ENCODE measurements around the gene DAB2IP.

The DAB2IP gene

DNA sequence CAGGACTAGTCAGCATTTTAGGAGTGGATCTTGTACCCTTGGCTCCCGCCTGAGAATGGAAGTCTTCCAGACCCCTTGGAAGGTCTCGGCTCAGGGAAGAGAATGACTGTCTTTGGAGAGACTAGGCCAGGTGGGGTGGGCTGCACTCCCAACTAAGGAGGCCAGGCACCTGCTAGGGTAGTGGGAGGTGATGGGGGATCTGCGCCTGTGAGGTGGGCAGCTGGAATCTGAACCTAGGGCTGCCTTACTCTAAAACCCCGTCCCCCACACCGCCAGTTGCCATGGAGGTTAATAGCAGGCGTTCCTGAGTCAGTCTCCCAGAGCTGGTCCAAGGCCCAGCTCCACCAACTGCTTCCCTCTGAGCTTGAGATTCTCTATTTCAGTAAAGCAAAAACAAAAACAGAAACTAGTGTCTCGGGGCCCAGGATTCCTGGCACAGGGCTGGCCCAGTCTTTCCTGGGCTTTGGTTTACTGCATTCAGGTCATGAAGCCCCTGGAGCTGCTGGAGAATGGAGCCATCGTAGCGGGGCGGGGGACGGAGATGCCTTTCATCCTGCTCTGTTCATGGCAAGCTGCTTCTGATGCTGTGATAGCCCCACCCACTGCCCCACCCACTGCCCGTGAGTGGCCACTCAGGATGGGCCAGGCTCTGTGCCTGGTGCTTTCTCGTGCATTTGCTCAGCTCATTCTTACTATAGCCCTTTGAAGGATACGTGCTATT, 57.5 kb downstream of the DAB2IP start:
- Histone ChIP-seq H4K20me1 (ENCODE audit: insufficient read depth, low read length, poor library complexity, severe bottlenecking) (peaks cover 14% of the 10 kb centered on the region), H2AFZ (ENCODE audit: low read length) (no peak overlapping the region), H3K4me1 (ENCODE audit: insufficient read depth, low read length, poor library complexity, severe bottlenecking) (peaks cover 43% of the 10 kb centered on the region), H3K4me2 (ENCODE audit: low read depth, low read length, poor library complexity, severe bottlenecking) (no peak overlapping the region), H3K9me3 (ENCODE audit: insufficient read depth, low read depth, low read length) (no peaks in the 10 kb centered on the region), H3K27me3 (ENCODE audit: insufficient read depth, low read length, poor library complexity, severe bottlenecking) (no peaks in the 10 kb centered on the region), H3K9ac (ENCODE audit: low read depth, low read length, poor library complexity, severe bottlenecking) (no peak overlapping the region), H3F3A (ENCODE audit: low read depth) (no peaks in the 10 kb centered on the region), H3K36me3 (ENCODE audit: insufficient read depth, low read length) (no peaks in the 10 kb centered on the region), H3K9me2 (replicated peaks; ENCODE audit: low read depth, low read length) (no peaks in the 10 kb centered on the region), H3K4me3 (ENCODE audit: low read length, poor library complexity, severe bottlenecking) (no peak overlapping the region), H3K79me2 (ENCODE audit: insufficient read depth, low read length) (peaks cover 100% of the 10 kb centered on the region)
- no peak for TF ChIP-seq EZH2phosphoT487 (IDR thresholded peaks at IDR 0.05; ENCODE audit: borderline replicate concordance)
- TF ChIP-seq, protein P1, sequence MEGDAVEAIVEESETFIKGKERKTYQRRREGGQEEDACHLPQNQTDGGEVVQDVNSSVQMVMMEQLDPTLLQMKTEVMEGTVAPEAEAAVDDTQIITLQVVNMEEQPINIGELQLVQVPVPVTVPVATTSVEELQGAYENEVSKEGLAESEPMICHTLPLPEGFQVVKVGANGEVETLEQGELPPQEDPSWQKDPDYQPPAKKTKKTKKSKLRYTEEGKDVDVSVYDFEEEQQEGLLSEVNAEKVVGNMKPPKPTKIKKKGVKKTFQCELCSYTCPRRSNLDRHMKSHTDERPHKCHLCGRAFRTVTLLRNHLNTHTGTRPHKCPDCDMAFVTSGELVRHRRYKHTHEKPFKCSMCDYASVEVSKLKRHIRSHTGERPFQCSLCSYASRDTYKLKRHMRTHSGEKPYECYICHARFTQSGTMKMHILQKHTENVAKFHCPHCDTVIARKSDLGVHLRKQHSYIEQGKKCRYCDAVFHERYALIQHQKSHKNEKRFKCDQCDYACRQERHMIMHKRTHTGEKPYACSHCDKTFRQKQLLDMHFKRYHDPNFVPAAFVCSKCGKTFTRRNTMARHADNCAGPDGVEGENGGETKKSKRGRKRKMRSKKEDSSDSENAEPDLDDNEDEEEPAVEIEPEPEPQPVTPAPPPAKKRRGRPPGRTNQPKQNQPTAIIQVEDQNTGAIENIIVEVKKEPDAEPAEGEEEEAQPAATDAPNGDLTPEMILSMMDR (conservative IDR thresholded peaks at IDR 0.05; ENCODE audit: low read length), result no peak

DNA sequence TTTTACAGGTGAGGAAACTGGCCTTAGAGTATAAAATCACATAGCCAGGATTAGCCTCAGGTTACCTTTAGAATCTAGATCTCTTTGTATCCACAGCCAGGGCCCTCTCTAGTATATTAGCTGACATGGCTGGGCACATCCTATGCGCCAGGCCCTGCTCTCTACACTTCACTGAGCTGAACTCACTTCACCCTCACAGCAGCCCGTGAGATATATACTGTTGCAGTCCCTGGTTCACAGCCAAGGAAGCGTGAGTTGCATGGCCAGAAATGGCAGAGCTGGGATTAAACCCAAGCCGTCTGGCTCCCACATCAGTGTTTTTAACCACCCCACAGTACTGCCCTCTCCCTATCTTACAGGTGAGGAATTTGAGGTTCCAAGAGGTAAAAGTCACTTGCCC, 58.4 kb downstream of the DAB2IP start:
- Histone ChIP-seq H4K20me1 (ENCODE audit: insufficient read depth, low read length, poor library complexity, severe bottlenecking) (peaks cover 5% of the 10 kb centered on the region), H3K4me3 (ENCODE audit: low read length, poor library complexity, severe bottlenecking) (no peak overlapping the region), H3K4me2 (ENCODE audit: low read depth, low read length, poor library complexity, severe bottlenecking) (no peak overlapping the region), H3K27me3 (ENCODE audit: insufficient read depth, low read length, poor library complexity, severe bottlenecking) (no peaks in the 10 kb centered on the region), H3K4me1 (ENCODE audit: insufficient read depth, low read length, poor library complexity, severe bottlenecking) (peaks cover 35% of the 10 kb centered on the region), H3K79me2 (ENCODE audit: insufficient read depth, low read length) (peaks cover 100% of the 10 kb centered on the region), H3K9me2 (replicated peaks; ENCODE audit: low read depth, low read length) (no peaks in the 10 kb centered on the region), H3K36me3 (ENCODE audit: insufficient read depth, low read length) (no peaks in the 10 kb centered on the region), H3K9me3 (ENCODE audit: insufficient read depth, low read depth, low read length) (no peaks in the 10 kb centered on the region), H3F3A (ENCODE audit: low read depth) (no peaks in the 10 kb centered on the region), H3K9ac (ENCODE audit: low read depth, low read length, poor library complexity, severe bottlenecking) (no peak overlapping the region), H2AFZ (ENCODE audit: low read length) (no peak overlapping the region)
- TF ChIP-seq, protein P1 (conservative IDR thresholded peaks at IDR 0.05; ENCODE audit: low read length), result no peak
- TF ChIP-seq EZH2phosphoT487 (IDR thresholded peaks at IDR 0.05; ENCODE audit: borderline replicate concordance), result no peak

DNA sequence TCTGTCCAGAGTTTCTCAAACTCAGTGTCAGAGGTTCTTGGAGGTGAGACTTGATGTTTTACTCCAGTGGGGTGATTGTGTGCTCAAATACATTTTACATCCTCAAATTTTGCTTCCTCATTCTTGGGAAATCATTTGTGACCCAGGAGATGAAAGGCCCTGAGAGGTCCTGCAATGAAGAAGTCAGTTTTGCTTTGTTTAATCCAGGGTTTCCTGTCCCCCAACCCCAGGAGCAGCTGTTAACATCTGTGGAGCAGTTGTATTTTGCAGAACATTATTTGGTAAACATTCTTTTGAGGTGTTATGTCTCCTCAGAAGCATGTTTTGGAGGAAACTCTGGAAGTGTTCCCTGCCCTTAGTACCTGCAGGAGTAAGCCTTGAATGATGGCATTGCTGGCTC, 59.8 kb downstream of the DAB2IP start:
- no peak overlapping the region for H3K4me2 ChIP-seq (ENCODE audit: low read depth, low read length, poor library complexity, severe bottlenecking)
- no peaks in the 10 kb centered on the region for H3K9me3 ChIP-seq (ENCODE audit: insufficient read depth, low read depth, low read length)
- no peak overlapping the region for H3K4me3 ChIP-seq (ENCODE audit: low read length, poor library complexity, severe bottlenecking)
- peaks cover 4% of the 10 kb centered on the region; the same call in 1 of the 2 replicates for H3K36me3 ChIP-seq (ENCODE audit: insufficient read depth, low read length)
- H4K20me1 ChIP-seq (ENCODE audit: insufficient read depth, low read length, poor library complexity, severe bottlenecking), result peaks cover 4% of the 10 kb centered on the region
- no peaks in the 10 kb centered on the region for H3F3A ChIP-seq (ENCODE audit: low read depth)
- no peak overlapping the region for H3K9ac ChIP-seq (ENCODE audit: low read depth, low read length, poor library complexity, severe bottlenecking)
- H3K79me2 ChIP-seq (ENCODE audit: insufficient read depth, low read length), result peaks cover 96% of the 10 kb centered on the region; the same call in 1 of the 2 replicates
- H2AFZ ChIP-seq (ENCODE audit: low read length), result no peak overlapping the region
- TF ChIP-seq EZH2phosphoT487 (IDR thresholded peaks at IDR 0.05; ENCODE audit: borderline replicate concordance), result no peak
- TF ChIP-seq, protein P1 (conservative IDR thresholded peaks at IDR 0.05; ENCODE audit: low read length), result no peak
- peaks cover 27% of the 10 kb centered on the region for H3K4me1 ChIP-seq (ENCODE audit: insufficient read depth, low read length, poor library complexity, severe bottlenecking)
- no peaks in the 10 kb centered on the region for H3K9me2 ChIP-seq (replicated peaks; ENCODE audit: low read depth, low read length)
- no peaks in the 10 kb centered on the region for H3K27me3 ChIP-seq (ENCODE audit: insufficient read depth, low read length, poor library complexity, severe bottlenecking)
